RWPE1 (cell line): Measurements from ENCODE around the gene UBE2E1.

Source experiments
- CTCF ChIA-PET: fragments of 350-600 bp; sonication (Branson Sonifier 250); formaldehyde crosslinking; extraction: SDS; loops from one replicate; lab custom pipeline; 2021; lab: Yijun Ruan, JAX
- POLR2A ChIA-PET: fragments of 400-600 bp; formaldehyde crosslinking; extraction: SDS; loops from one replicate; lab custom pipeline; 2020; ENCODE audit warnings: antibody characterized with exemption; ENCODE audit not compliant: low non-redundant PET; lab: Yijun Ruan, JAX
- DNase-seq: peaks from one replicate; pipeline ENCODE4 v3.0.0; 2012; ENCODE audit warnings: low spot score
- H3K27ac ChIP-seq: fragments of 450-650 bp; 2 replicates; pipeline ENCODE4 v1.5.1; 2017
- CTCF ChIP-seq: fragments of 450-650 bp; conservative IDR thresholded peaks from 2 replicates; pipeline ENCODE4 v1.5.1; 2017; ENCODE audit warnings: low read depth, mild to moderate bottlenecking

Gene UBE2E1

GRCh38 chr3:23762214-23762613, 43.5 kb upstream of the UBE2E1 start:
- POLR2A ChIA-PET: no interaction called here
- no peak for DNase-seq
- CTCF ChIA-PET: no interaction called here
- TF ChIP-seq CTCF: no peak
- no peak overlapping the region for H3K27ac ChIP-seq

GRCh38 chr3:23762759-23763477, 42.8 kb upstream of the UBE2E1 start:
- no peak for DNase-seq
- TF ChIP-seq CTCF: no peak
- ChIA-PET POLR2A (no interaction called here), CTCF (no interaction called here)
- no peak overlapping the region for H3K27ac ChIP-seq

- no peak for DNase-seq
- no peak for TF ChIP-seq CTCF
- POLR2A ChIA-PET: no interaction called here
- H3K27ac ChIP-seq: no peak overlapping the region
- CTCF ChIA-PET: no interaction called here
These were observed 41.3 kb upstream of the UBE2E1 start for GRCh38 chr3:23764407-23764806.

- TF ChIP-seq CTCF: no peak
- ChIA-PET CTCF (no interaction called here), POLR2A (no interaction called here)
- no peak for DNase-seq
- no peak overlapping the region for H3K27ac ChIP-seq
These were observed 38.2 kb upstream of the UBE2E1 start for GRCh38 chr3:23767546-23767945.

GRCh38 chr3:23775254-23775909, 30.4 kb upstream of the UBE2E1 start:
- POLR2A ChIA-PET: no interaction called here

More at GRCh38 chr3:23775254-23775909, 30.4 kb upstream of the UBE2E1 start:
- no peak for TF ChIP-seq CTCF
- H3K27ac ChIP-seq: no peak overlapping the region
- DNase-seq: no peak
- CTCF ChIA-PET: interaction anchor here (0.6 kb wide), 1 partner anchor 435 kb away, joined by 3 read pairs; no protein-coding TSS in a partner anchor
